ENCODE data around the gene SEMA4B.
A peak's percentile ranks its signal among the peaks of the same experiment; 100 is the strongest.
"Not testable (repeated sequence)": the region's sequence is repeated elsewhere in the genome, so short reads cannot be mapped to it uniquely, and the experiment has no call there.

Gene SEMA4B

DNA sequence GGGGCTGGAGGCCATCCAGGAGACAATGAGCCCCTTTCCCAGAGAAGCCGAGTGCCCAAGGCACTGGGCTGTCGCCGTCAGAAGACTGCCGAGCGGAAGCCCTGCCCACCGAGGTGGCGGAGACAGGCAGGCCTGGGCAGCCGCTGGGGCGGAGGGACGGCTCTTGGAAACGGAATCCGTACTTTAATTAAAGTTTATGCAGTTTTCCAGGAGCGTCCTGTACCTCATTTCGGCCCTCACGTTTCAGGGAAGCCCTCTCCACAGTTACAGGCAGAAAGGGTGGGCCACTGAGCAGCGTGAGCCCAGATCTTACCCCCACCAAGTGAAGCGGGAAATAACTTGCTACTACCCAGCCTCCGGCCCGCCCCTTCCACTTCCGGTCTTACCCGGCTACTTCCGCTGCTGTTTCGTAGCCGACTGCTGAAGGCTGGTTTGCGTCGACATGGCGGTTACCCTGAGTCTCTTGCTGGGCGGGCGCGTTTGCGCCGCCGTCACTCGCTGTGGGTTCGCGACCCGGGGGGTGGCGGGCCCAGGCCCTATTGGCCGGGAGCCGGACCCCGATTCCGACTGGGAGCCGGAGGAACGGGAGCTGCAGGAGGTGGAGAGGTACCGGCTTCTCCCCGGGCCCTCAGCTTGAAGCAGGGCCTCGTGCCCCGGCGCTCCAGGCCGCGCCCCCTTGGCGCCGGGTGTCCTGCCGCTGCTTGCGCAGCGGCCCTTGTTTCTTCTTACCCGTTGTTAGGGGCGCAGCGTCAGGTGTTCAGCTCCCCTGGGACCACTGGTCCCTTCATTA, 64.3 kb downstream of the SEMA4B start, which contains the start of gene NGRN:
NGRN (plus strand) TSS at position 402 of the 790 bp plus-strand sequence; CDS start at position 443, 41 bp downstream.
- peak; percentile 80 for DNase-seq

DNA sequence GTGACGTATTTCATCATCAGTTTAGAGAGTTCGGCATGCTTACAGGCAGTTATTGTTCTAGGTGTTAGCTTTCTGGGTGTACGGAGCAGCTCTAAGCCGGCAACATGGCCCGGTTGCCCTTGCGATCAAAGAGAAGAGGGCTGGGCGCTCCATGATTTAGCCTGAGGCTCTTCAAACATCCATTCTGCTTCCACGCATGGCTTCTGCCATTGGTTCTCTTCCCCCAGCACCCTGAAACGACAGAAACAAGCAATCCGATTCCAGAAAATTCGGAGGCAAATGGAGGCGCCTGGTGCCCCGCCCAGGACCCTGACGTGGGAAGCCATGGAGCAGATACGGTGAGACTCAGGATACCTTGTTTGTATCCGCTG, 64.9 kb downstream of the SEMA4B start:
- no peak for DNase-seq

DNA sequence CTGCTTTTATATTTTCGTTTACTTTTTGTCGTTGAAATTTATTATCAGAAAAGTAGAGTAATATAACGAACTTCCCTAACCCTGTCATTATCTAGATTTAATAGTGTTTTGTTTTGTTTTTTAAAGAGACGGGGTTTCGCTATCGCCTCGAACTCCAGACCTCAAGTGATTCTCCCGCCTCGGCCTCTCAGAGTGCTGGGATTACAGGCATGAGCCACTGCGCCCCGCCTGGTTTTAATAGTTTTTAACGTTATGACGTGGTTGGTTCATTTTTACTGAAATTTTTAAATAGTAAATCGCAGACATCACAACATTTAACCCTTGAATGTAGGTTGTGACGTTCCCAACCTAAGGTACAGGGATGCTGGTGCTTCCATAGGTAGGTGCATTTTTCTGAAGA, 65.4 kb downstream of the SEMA4B start:
- no peak for DNase-seq

DNA sequence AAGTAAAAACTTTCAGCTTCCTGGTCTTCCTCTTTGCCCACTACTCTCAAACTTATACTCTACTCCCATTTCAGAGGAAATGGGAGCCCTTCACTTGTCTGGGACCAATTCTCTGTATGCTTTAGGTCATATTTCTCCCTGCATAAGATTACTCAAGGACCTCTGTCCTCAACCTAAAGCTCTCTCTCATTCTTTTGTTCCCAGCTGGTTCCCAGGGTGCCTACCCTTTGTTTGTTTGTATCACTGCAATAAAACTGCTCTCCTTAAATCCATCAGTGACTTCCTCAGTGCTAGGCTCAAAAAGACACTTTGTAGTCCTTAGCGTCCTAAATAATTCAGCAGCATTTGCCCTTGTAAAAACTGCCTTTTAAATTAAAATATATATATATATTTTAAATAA, 67.3 kb downstream of the SEMA4B start:
- DNase-seq: no peak

DNA sequence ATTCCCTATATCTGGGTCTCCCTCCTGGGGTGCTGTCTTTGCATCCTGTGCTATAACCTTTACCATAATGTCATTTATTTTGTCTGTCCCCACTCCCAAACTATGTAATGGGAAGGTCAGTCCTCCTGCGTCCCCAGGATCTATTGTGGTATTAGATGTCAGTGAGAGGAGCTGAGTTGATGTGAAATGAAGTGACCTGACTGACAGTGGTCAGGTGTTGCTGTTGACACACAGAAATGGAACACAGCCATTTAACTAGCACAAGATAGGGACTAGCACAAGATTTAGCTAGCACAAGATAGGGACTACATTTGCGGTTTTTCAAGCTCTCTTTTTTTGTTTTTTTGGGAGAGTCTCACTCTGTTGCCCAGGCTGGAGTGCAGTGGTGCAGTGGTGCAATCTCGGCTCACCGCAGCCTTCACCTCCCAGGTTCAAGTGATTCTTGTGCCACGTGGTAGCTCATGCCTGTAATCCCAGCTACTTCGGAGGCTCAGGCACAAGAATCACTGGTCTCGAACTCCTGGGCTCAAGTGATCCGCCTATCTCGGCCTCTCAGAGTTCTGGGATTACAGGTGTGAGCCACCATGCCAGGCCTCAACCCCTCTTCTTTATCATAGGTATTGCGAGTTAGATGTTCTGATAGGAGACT, 69.5 kb downstream of the SEMA4B start:
- no peak for DNase-seq

DNA sequence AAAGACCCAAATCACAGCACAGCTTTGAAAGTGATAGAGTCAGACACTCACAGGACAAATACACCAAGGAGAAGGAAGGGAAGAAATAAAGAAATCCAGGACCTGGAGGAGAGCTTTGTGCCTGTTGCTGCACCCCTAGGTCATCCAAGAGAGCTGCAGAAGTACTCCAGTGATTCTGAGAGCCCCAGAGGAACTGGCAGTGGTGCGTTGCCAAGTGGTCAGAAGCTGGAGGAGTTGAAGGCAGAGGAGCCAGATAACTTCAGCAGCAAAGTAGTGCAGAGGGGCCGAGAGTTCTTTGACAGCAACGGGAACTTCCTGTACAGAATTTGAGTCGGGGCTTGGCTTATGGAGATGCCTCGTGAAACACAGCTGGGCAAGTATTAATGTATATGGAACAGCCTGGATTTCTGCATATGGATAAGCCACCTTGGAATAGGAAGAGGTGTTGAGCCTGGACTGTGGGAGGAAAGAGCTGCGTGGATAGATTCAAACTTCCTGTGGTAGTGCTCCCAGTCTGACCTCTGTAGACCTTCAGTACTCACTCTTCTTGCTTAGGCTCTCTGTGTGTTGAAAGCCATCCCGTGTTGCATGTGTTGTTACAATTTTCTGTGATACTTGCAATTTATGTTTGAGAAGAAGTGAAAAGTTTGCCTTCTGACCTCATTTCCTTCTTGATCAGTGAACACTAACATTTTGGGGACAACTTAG, 70.5 kb downstream of the SEMA4B start:
- DNase-seq: no peak

DNA sequence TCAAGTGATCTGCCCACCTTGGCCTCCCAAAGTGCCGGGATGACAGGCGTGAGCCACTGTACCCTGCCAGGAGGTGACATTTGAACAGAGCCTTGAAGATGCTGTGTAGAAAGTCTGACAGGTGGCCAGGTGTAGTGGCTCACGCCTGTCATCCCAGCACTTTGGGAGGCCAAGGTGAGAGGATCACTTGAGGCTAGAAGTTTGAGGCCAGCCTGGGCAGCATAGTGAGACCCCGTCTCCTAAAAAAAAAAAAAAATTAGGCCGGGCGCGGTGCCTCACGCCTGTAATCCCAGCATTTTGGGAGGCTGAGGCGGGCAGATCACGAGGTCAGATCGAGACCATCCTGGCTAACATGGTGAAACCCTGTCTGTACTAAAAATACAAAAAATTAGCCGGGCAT, 77.3 kb downstream of the SEMA4B start:
- DNase-seq: not testable (repeated sequence)
